Stimulated activated naive CD8-positive, alpha-beta T cell treated with anti-CD3 and anti-CD28 coated beads, Interleukin-15, Interleukin-2, amounts not matched to agents 100 ng/mL and 50 ng/mL, for 24 hours (primary cell): ENCODE data around the gene MOCS1.
"Not testable (repeated sequence)": the region's sequence is repeated elsewhere in the genome, so short reads cannot be mapped to it uniquely, and the experiment has no call there.

Experiments
- H3K27ac Mint-ChIP-seq: one replicate; pipeline ENCODE4 v1.8.0; 2021; ENCODE audit warnings: mild to moderate bottlenecking, mixed read lengths
- H3K27me3 Mint-ChIP-seq: one replicate; pipeline ENCODE4 v1.8.0; 2021; ENCODE audit warnings: mixed read lengths
- H3K36me3 Mint-ChIP-seq: one replicate; pipeline ENCODE4 v1.8.0; 2021; ENCODE audit warnings: low read depth, mixed read lengths
- H3K4me1 Mint-ChIP-seq: one replicate; pipeline ENCODE4 v1.8.0; 2021; ENCODE audit warnings: low read depth, mixed read lengths
- H3K4me3 Mint-ChIP-seq: one replicate; pipeline ENCODE4 v1.8.0; 2021; ENCODE audit warnings: mild to moderate bottlenecking, mixed read lengths
- H3K9me3 Mint-ChIP-seq: one replicate; pipeline ENCODE4 v1.8.0; 2021; ENCODE audit warnings: mixed read lengths

The MOCS1 gene

GRCh38 chr6:39934131-39934757 is at the start of gene MOCS1:
Gene MOCS1 (minus strand): TSS chr6:39934462. CDS start chr6:39934417, 45 bp downstream.
- H3K36me3 Mint-ChIP-seq = no peaks in the 10 kb centered on the region
- peaks cover 24% of the 10 kb centered on the region for H3K27me3 Mint-ChIP-seq
- no peaks in the 10 kb centered on the region for H3K9me3 Mint-ChIP-seq

GRCh38 chr6:39984051-39984450 is 49.8 kb upstream of the MOCS1 start:
- Mint-ChIP-seq H3K9me3 (no peaks in the 10 kb centered on the region), H3K4me1 (no peaks in the 10 kb centered on the region), H3K4me3 (no peak overlapping the region), H3K36me3 (no peaks in the 10 kb centered on the region), H3K27me3 (peaks cover 28% of the 10 kb centered on the region), H3K27ac (no peak overlapping the region)

More at GRCh38 chr6:39934131-39934757, at the start of gene MOCS1:
- Mint-ChIP-seq H3K27ac (peak within 1 kb of the TSS; percentile 51), H3K4me3 (peak within 1 kb of the TSS; percentile 76), H3K4me1 (peaks cover 14% of the 10 kb centered on the region)

- peaks cover 32% of the 10 kb centered on the region for H3K27me3 Mint-ChIP-seq
- no peaks in the 10 kb centered on the region for H3K9me3 Mint-ChIP-seq
- no peaks in the 10 kb centered on the region for H3K36me3 Mint-ChIP-seq
- no peak overlapping the region for H3K27ac Mint-ChIP-seq
- H3K4me3 Mint-ChIP-seq = no peak overlapping the region
- no peaks in the 10 kb centered on the region for H3K4me1 Mint-ChIP-seq
Measured at GRCh38 chr6:39983193-39983592, 48.9 kb upstream of the MOCS1 start.

- H3K36me3 Mint-ChIP-seq = no peaks in the 10 kb centered on the region
- no peak overlapping the region for H3K4me3 Mint-ChIP-seq
- no peak overlapping the region for H3K27ac Mint-ChIP-seq
- H3K27me3 Mint-ChIP-seq = peaks cover 34% of the 10 kb centered on the region
- no peaks in the 10 kb centered on the region for H3K9me3 Mint-ChIP-seq
- H3K4me1 Mint-ChIP-seq = no peaks in the 10 kb centered on the region
Measured at GRCh38 chr6:39982720-39983119, 48.5 kb upstream of the MOCS1 start.

- Mint-ChIP-seq H3K36me3 (no peaks in the 10 kb centered on the region), H3K4me1 (no peaks in the 10 kb centered on the region), H3K27me3 (peaks cover 34% of the 10 kb centered on the region), H3K9me3 (no peaks in the 10 kb centered on the region), H3K27ac (no peak overlapping the region), H3K4me3 (no peak overlapping the region)
Measured at GRCh38 chr6:39980839-39981580, 46.7 kb upstream of the MOCS1 start.

GRCh38 chr6:39979461-39980328 is 45.4 kb upstream of the MOCS1 start:
- Mint-ChIP-seq H3K27ac (no peak overlapping the region), H3K4me1 (no peaks in the 10 kb centered on the region), H3K4me3 (no peak overlapping the region), H3K27me3 (peaks cover 39% of the 10 kb centered on the region), H3K36me3 (no peaks in the 10 kb centered on the region), H3K9me3 (no peaks in the 10 kb centered on the region)

- no peak overlapping the region for H3K27ac Mint-ChIP-seq
Measured at GRCh38 chr6:39978240-39978639, 44.0 kb upstream of the MOCS1 start.

GRCh38 chr6:39973661-39974060 is 39.4 kb upstream of the MOCS1 start:
- H3K27me3 Mint-ChIP-seq = peaks cover 27% of the 10 kb centered on the region
- no peak overlapping the region for H3K4me3 Mint-ChIP-seq
- no peaks in the 10 kb centered on the region for H3K4me1 Mint-ChIP-seq
- no peak overlapping the region for H3K27ac Mint-ChIP-seq
- H3K9me3 Mint-ChIP-seq = no peaks in the 10 kb centered on the region
- no peaks in the 10 kb centered on the region for H3K36me3 Mint-ChIP-seq

More at GRCh38 chr6:39978240-39978639, 44.0 kb upstream of the MOCS1 start:
- Mint-ChIP-seq H3K9me3 (no peaks in the 10 kb centered on the region), H3K4me3 (no peak overlapping the region), H3K27me3 (peaks cover 41% of the 10 kb centered on the region), H3K36me3 (no peaks in the 10 kb centered on the region), H3K4me1 (no peaks in the 10 kb centered on the region)

GRCh38 chr6:39972717-39973116 is 38.5 kb upstream of the MOCS1 start:
- H3K4me1 Mint-ChIP-seq, H3K4me3 Mint-ChIP-seq, H3K36me3 Mint-ChIP-seq, H3K27ac Mint-ChIP-seq, H3K9me3 Mint-ChIP-seq: not testable (repeated sequence)
- H3K27me3 Mint-ChIP-seq = peaks cover 28% of the 10 kb centered on the region

GRCh38 chr6:39971131-39971530 is 36.9 kb upstream of the MOCS1 start:
- not testable (repeated sequence) for H3K4me1 Mint-ChIP-seq, H3K9me3 Mint-ChIP-seq, H3K4me3 Mint-ChIP-seq, H3K27ac Mint-ChIP-seq, H3K36me3 Mint-ChIP-seq
- peaks cover 29% of the 10 kb centered on the region for H3K27me3 Mint-ChIP-seq

GRCh38 chr6:39965751-39966150 is 31.5 kb upstream of the MOCS1 start:
- H3K27ac Mint-ChIP-seq = no peak overlapping the region
- H3K4me1 Mint-ChIP-seq = no peaks in the 10 kb centered on the region
- H3K27me3 Mint-ChIP-seq = peaks cover 40% of the 10 kb centered on the region
- H3K36me3 Mint-ChIP-seq = no peaks in the 10 kb centered on the region
- no peaks in the 10 kb centered on the region for H3K9me3 Mint-ChIP-seq
- H3K4me3 Mint-ChIP-seq = no peak overlapping the region

- Mint-ChIP-seq H3K36me3 (no peaks in the 10 kb centered on the region), H3K27ac (no peak overlapping the region), H3K4me1 (no peaks in the 10 kb centered on the region), H3K9me3 (no peaks in the 10 kb centered on the region), H3K4me3 (no peak overlapping the region), H3K27me3 (peaks cover 40% of the 10 kb centered on the region)
Measured at GRCh38 chr6:39964530-39964929, 30.3 kb upstream of the MOCS1 start.

GRCh38 chr6:39964094-39964493 is 29.8 kb upstream of the MOCS1 start:
- Mint-ChIP-seq H3K9me3 (no peaks in the 10 kb centered on the region), H3K4me1 (no peaks in the 10 kb centered on the region), H3K36me3 (no peaks in the 10 kb centered on the region), H3K27me3 (peaks cover 40% of the 10 kb centered on the region), H3K27ac (no peak overlapping the region), H3K4me3 (no peak overlapping the region)

GRCh38 chr6:39962831-39963230 is 28.6 kb upstream of the MOCS1 start:
- H3K9me3 Mint-ChIP-seq = no peaks in the 10 kb centered on the region

GRCh38 chr6:39961178-39961577 is 26.9 kb upstream of the MOCS1 start:
- H3K9me3 Mint-ChIP-seq = peaks cover 4% of the 10 kb centered on the region
- H3K27me3 Mint-ChIP-seq = peaks cover 40% of the 10 kb centered on the region
- no peaks in the 10 kb centered on the region for H3K36me3 Mint-ChIP-seq
- H3K4me1 Mint-ChIP-seq = no peaks in the 10 kb centered on the region
- no peak overlapping the region for H3K4me3 Mint-ChIP-seq
- H3K27ac Mint-ChIP-seq = no peak overlapping the region

More at GRCh38 chr6:39962831-39963230, 28.6 kb upstream of the MOCS1 start:
- Mint-ChIP-seq H3K27ac (no peak overlapping the region), H3K36me3 (no peaks in the 10 kb centered on the region), H3K4me1 (no peaks in the 10 kb centered on the region), H3K4me3 (no peak overlapping the region), H3K27me3 (peaks cover 34% of the 10 kb centered on the region)
